ENCODE results near the gene RYR3. TPM values are rescaled to one million over a fixed set of nuclear protein-coding genes. Genes with fewer than 3 reads are reported as not detected.

RYR3 gene
- polyA plus RNA-seq, 5 donors: 6.2 to 12.0 (median 11.2) TPM

- no peak for DNase-seq
These were observed 7.1 kb downstream of the RYR3 start for GRCh38 chr15:33317896-33318295.

GRCh38 chr15:33320017-33320416 lies 9.2 kb downstream of the RYR3 start:
- no peak for DNase-seq

GRCh38 chr15:33322091-33322490 lies 11.3 kb downstream of the RYR3 start:
- no peak for DNase-seq

DNA sequence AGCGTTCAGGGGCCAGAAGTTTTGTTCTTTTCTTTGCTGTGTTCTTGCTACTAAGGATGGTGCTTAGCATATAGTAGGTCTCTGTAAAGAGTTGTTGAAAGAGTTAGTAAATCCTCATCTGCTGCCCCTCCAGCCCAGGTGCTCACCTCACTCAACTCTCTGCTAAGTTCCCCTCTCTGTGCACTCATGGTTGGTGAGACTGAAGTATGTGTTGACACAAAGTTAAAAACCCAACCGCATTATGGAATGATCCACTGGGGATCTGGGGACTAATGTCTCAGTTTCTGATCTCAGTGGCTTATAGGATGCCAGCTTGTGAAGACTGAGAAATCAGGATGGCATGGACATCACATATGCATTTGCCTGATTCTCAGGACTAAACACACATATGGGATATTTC lies 13.8 kb downstream of the RYR3 start:
- no peak for DNase-seq

- no peak for DNase-seq
These were observed 16.1 kb downstream of the RYR3 start for GRCh38 chr15:33326908-33327307.

GRCh38 chr15:33328106-33328505 lies 17.3 kb downstream of the RYR3 start:
- no peak for DNase-seq

DNA sequence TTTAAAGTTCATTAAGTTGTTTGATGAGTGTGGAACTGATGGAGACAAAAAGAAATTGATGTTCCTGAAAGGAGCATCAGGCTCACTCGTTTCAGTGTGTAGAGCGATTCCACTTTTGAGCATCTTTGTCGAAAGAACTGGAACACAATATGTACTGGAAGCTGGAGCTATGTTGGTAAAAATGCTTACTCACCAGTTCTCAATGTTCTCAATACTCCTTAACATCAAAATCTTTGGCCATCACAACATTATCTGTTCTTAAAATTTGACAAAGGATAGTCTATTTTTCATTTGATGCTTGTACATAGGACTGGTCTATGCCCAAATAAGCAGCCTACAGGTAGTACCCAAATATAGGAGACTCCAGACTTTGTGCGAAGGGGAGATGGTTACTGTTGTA lies 18.7 kb downstream of the RYR3 start:
- DNase-seq: no peak

GRCh38 chr15:33330931-33331330 lies 20.2 kb downstream of the RYR3 start:
- DNase-seq: no peak

DNA sequence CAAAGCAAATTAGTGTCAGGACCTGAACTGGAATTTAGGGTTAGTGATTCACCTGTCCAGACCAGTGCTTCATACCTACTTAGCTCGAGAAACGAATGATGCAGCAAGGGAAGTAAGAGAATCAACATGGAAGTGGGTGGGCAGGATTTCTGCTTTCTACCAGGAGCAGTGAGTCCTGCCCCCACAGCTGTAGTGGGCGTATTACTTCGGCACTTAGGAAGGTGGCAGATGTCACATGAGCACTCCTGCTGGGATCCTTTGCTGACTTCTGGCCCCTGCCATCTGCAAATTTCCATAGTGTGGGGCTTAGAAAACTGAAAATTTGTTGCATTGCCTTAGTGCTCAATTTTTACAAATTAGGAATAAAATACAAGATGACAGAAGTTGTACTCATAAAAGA lies 31.2 kb downstream of the RYR3 start:
- DNase-seq: no peak

GRCh38 chr15:33343275-33343674 lies 32.5 kb downstream of the RYR3 start:
- no peak for DNase-seq

DNA sequence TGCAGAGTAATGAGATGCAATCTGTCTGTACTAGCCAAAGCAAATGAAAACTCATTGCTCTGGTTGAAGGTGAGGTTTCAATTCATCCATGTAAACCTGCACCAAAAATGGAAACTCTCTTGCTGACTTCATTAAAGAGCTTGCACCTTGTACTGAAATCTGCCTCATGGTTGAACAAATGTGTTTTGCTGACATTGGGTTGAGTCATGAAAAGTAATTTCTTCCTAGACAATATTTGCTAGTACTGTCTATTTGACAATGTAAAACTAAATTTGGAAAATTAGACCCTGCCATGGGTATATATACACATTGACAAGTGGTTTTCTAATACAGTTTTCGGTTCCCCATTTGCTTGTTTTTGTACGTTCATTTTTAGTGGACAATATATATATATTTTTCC lies 33.3 kb downstream of the RYR3 start:
- no peak for DNase-seq

DNA sequence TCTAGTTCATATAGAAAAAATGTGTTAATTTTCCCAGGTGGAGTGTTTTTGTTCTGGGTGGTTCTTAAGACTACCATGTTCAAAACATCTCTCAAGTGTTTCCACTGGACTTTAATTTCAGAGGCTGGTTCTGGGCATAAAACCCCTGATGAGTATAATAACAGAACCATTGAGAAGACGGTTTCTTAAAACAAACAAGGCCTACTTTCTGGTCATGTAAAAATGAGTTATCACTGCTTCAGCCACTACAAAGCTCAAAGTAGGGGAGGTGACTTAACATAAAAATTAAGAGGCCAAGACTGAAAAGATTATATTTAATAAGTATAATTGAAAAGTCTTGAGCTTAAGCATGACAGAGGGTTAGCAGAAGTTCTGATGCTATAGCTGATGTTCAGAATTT lies 33.8 kb downstream of the RYR3 start:
- DNase-seq: no peak

DNA sequence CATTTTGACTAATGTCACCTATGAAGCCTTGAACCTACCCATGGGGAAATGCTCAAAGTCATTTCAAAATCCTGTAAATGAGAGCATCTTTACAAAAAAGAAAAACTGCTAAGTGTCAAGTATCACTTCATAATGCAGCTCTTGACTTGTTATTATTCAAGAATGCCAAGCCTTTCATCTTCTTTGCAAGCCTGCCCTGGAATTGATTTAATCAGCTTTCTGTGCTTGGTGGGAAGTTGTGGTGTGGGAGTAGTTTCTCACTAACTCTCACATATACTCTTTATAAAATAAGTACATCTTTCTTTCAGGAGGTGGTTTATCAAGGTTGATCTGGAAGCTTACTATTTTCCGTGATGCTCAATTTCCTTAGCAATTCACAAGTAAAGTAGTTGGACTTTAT lies 43.6 kb downstream of the RYR3 start:
- DNase-seq: no peak

DNA sequence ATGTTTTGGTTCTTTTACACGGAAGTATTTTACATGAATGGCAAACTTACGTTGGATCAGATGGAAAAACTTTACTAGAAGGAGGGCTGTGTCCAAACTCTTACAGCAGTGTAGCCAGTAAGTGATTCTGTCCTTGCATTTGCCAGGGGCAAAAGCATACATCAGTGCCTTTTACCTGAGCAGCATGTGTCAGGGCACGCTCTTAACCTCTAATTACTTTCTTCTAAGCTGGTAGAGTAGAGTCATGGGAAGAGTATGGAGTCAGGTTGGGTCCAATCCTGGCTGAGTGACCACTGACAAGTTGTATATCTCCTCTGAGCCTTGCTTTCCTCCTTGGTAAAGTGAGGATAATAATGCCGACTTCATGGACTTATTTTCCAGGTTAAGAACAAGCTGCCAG lies 47.1 kb downstream of the RYR3 start:
- no peak for DNase-seq

- no peak for DNase-seq
These were observed 47.5 kb downstream of the RYR3 start for GRCh38 chr15:33358306-33358705.

GRCh38 chr15:33360886-33361285 lies 50.1 kb downstream of the RYR3 start:
- peak; percentile 36 to 46 for DNase-seq

- DNase-seq: no peak
These were observed 59.3 kb downstream of the RYR3 start for GRCh38 chr15:33369941-33370622.

DNA sequence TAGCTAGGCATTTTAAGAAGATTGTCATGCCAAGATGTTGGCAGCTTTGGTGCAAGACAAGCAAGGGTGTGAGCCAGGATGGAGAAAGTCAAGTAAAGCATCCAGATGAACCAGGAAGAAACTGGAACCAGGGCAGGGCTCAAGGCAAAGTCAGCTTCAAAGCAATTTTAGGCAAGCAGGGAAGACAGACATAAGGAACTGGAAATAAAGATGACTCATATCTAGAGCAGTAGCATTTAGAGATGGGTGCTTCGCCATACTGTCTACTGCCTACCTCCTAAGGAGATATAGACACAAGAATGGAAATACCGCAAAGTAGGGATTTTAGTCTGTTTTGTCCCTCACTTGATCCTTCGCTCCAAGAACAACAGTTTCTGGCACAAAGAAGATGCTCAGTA lies 59.9 kb downstream of the RYR3 start:
- DNase-seq: no peak

GRCh38 chr15:33371159-33371558 lies 60.4 kb downstream of the RYR3 start:
- no peak for DNase-seq

DNA sequence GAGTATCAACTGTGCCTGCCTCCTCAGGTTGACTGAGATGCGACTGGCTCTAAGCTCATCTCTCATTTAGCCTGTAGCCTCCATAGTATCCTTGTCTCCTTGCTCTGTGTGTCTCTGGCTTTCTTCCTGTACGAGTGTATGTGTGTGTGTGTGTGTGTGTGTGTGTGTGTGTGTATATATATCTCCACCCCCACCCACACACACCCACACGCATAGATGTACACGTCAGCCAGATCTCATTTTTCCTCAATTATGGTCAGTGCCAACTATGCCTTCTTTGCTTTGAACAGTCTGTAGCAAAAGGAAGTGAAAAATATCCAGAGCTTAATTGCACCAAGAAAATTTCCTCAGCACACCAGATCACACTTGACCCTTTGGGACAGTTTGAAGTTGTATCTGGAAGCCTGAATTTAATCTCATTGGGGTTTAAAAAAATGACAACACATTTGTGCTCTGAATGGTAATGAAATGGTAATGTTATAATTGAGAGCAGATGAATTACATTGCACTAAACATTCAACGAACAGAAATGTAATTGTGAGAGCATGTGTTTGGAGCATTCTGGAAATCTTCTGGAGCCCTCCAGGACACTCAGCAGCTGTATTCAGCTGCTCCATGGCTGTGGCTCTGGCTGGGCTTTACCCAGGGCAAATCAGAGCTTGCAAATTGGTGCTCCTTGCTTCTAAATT lies 63.6 kb downstream of the RYR3 start:
- DNase-seq: peak; percentile 25 to 42

DNA sequence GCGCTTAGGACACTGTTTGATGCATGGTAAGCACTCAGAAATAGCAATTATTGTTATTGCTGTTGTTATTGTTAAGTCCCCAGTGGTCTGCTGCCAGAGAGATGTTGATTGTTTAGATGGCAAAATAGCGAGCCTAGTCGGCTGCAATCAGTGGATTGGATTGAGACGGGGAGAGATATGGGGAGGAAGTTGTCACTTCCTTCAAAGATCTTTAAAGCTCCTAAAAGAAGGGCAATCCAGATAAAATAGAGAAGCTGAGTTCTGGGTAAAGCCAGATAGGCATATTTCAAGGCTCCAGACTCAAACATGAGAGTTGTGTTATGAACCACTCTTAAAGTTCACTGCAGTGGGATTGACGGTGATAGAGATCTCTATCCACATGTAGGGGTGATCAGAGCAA lies 64.5 kb downstream of the RYR3 start:
- no peak for DNase-seq

DNA sequence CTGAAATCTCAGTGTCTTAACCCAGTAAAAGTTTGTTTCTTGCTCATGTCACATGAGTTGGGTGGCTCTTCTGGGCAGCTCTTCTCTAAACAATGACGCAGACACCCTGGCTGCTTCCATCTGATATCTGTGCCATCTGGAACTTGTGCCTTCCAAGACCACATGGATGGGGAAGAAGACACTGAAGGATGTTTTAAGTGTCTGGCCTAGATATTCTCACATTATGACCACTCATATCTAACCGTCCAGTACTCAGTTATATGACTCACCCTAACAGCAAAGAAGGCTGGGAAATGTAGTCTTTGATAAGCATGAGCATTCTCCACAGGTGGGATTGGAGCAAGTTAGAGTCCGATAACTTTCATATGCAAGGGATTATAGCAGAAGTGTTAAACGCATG lies 66.4 kb downstream of the RYR3 start:
- DNase-seq: no peak

- no peak for DNase-seq
These were observed 68.2 kb downstream of the RYR3 start for GRCh38 chr15:33378866-33379480.
